ENCODE results near the gene NFATC4.
"Not testable (repeated sequence)": the region's sequence is repeated elsewhere in the genome, so short reads cannot be mapped to it uniquely, and the experiment has no call there.

Gene NFATC4

DNA sequence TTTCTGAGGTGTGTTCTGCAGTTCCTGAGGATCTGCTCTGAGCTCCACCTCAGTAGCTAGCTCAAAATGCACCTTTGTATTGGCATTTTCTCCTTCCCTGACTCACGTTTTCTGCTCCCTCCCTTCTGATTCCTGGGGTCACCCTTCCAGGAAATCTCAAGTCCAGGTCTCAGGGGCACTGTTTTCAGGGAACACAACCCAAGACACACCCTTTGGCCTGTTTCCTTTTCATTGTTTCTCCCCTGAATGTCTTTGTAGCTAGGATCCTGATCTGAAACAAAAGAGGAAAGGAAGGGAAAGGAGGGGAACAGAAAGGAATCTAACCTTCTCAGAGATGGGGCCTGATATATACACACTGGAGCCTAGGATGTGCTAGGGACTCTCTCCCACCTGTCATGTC is 20.9 kb upstream of the NFATC4 start:
- no peaks in the 10 kb centered on the region for H3K9me3 ChIP-seq
- H3K4me3 ChIP-seq: no peak overlapping the region
- in situ Hi-C loops (cut with MboI; ENCODE audit: low sequenced_read_pairs): loop anchor here (25.0 kb wide), 1 partner anchor 340 kb away; no protein-coding TSS in a partner anchor
- no peaks in the 10 kb centered on the region for H3K36me3 ChIP-seq (replicated peaks)
- no peaks in the 10 kb centered on the region for H3K4me1 ChIP-seq
- no peak for DNase-seq (ENCODE audit: low spot score in 2 of 2)
- peaks cover 42% of the 10 kb centered on the region for H3K27me3 ChIP-seq (ENCODE audit: low read depth)

DNA sequence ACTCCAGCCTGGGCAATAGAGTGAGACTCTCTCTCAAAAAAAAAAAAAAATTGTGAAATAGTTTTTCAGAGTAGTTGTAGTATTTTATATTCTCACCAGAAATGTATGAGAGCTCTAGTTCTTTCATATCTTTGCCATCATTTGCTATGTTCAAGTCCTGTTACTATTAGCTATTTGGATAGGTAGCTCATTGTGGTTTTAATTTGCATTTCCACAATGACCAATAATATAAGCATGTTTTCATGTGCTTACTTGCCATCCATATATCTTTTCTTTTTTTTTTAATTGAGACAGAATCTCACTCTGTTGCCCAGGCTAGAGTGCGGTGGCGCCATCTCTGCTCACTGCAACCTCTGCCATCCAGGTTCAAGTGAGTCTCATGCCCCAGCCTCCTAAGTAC is 19.8 kb upstream of the NFATC4 start:
- Histone ChIP-seq H3K27me3 (ENCODE audit: low read depth) (peaks cover 43% of the 10 kb centered on the region), H3K4me3 (no peak overlapping the region), H3K9me3 (no peaks in the 10 kb centered on the region), H3K36me3 (replicated peaks) (no peaks in the 10 kb centered on the region), H3K4me1 (no peaks in the 10 kb centered on the region)
- in situ Hi-C loops (cut with MboI; ENCODE audit: low sequenced_read_pairs): loop anchor here (25.0 kb wide), 1 partner anchor 339 kb away; no protein-coding TSS in a partner anchor
- DNase-seq (ENCODE audit: low spot score in 2 of 2): no peak

DNA sequence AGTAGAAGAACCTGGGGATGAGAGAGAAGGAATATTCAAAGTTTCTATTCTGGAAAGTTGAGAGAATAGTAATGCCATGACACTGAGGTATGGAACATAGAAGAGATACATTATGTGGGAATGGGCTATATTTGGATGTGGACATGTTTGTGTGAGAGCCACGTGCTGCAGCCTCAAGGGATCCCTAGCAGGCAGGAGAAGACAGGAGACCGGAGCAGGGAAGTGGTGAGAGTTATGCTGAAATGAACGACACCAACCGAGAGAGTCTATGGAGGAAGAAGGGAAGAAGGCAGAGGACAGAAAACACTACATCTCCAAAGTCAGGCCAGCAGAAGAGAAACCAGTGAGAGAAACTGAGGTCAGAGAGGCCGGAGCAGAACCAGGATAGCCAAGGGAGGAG is 18.2 kb upstream of the NFATC4 start:
- Histone ChIP-seq H3K36me3 (replicated peaks) (no peaks in the 10 kb centered on the region), H3K27me3 (ENCODE audit: low read depth) (peaks cover 31% of the 10 kb centered on the region), H3K4me3 (no peak overlapping the region), H3K9me3 (no peaks in the 10 kb centered on the region), H3K4me1 (no peaks in the 10 kb centered on the region)
- in situ Hi-C loops (cut with MboI; ENCODE audit: low sequenced_read_pairs): loop anchor here (25.0 kb wide), 1 partner anchor 338 kb away; no protein-coding TSS in a partner anchor
- no peak for DNase-seq (ENCODE audit: low spot score in 2 of 2)

DNA sequence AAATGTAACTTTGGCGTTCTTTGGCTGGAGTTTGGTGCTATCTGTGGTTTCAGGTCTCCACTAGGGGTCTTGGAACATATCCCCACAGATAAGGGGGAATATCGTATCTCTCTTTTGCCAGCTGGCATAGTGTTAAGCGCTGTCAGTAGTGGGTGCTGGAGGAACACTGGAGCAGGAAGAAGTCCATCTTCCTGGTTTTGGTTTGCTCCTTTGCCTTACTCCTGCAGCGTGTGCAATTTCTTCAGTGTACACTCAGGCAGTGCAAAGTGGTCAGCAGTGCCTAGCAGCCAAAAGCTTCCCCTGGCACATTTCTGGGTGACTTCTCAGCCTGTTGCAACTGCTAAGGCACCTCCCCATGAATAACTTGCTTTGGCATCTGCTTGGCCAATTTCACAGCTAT is 16.5 kb upstream of the NFATC4 start:
- DNase-seq (ENCODE audit: low spot score in 2 of 2): no peak
- H3K27me3 ChIP-seq (ENCODE audit: low read depth): peaks cover 26% of the 10 kb centered on the region
- no peaks in the 10 kb centered on the region for H3K36me3 ChIP-seq (replicated peaks)
- H3K4me3 ChIP-seq: no peak overlapping the region
- no peaks in the 10 kb centered on the region for H3K9me3 ChIP-seq
- in situ Hi-C loops (cut with MboI; ENCODE audit: low sequenced_read_pairs): no loop called here
- no peaks in the 10 kb centered on the region for H3K4me1 ChIP-seq

DNA sequence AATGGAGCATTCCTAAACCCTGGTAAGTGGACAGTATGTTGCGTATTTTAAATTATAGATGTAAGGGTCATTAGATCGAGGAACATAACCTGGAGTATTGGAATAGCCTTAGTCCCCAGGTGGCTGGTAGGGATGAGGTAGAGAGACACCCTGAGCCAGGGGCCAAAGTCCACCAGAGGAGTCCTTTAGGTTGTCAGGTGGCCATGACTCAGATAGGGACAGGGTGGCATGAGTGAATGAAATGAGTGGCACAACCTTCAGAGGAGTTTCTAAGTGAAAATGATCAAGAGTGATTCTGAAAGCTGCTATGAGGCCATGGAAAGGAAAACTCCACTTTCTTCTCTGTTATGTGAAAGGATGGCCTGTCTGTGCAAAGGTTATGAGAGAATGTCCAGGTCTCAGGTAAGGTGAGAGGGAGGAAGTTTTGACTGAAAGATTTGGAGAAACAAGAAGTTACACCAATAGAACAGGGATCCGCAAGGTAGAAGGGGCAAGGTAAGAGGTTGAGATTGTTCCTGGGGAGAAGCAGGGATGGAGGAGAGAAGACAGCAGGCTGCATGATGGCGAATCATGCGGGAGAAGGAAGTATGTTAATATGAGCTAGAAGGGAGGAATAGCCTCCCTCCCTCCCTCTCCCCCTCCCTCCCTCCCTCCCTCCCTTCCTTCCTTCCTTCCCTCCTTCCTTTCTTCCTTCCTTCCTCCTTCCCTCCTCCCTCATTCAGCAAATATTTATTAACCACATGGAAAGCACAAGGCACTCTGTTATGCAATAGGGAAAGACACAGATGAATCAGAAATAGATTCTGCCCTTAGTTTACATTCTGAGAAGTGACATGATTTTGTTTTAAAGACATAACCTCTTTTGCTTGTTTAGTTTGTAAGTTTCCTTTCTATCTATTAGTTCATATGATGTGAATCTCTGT is 14.2 kb upstream of the NFATC4 start:
- Histone ChIP-seq H3K27me3 (ENCODE audit: low read depth) (peaks cover 32% of the 10 kb centered on the region), H3K9me3 (no peaks in the 10 kb centered on the region), H3K4me1 (no peaks in the 10 kb centered on the region), H3K36me3 (replicated peaks) (no peaks in the 10 kb centered on the region), H3K4me3 (no peak overlapping the region)
- DNase-seq (ENCODE audit: low spot score in 2 of 2): no peak
- in situ Hi-C loops (cut with MboI; ENCODE audit: low sequenced_read_pairs): no loop called here

DNA sequence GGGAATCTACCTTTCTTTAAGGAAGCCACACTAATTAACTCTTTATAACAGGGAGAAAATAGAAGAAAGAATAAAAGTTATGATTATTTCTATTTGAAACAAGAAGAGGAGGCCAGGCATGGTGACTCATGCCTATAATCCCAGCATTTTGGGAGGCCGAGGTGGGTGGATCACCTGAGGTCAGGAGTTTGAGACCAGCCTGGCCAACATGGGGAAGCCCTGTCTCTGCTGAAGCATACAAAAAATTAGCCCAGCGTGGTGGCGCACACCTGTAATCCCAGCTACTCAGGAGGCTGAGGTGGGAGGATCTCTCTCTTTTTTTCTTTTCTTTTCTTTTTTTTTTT is 13.5 kb upstream of the NFATC4 start:
- H3K9me3 ChIP-seq; in situ Hi-C loops (cut with MboI; ENCODE audit: low sequenced_read_pairs); H3K36me3 ChIP-seq (replicated peaks); H3K4me1 ChIP-seq; DNase-seq (ENCODE audit: low spot score in 2 of 2); H3K4me3 ChIP-seq: not testable (repeated sequence)
- peaks cover 31% of the 10 kb centered on the region for H3K27me3 ChIP-seq (ENCODE audit: low read depth)

DNA sequence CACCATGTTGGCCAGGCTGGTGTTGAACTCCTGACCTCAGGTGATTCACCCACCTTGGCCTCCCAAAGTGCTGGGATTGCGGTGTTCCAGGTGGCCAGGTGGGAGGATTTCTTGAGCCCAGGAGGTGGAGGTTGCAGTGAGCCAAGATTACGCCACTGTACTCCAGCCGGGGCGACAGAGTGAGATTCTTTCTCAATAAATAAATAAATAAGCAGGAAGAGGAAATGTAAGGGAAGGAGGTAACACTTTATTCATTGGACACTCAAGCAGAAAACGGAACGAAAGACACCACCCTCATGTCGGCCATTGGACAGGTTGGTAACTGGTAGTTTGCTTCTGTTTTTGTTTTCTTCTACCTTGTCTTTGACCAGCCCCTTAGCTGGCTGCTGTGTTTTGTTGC is 13.0 kb upstream of the NFATC4 start:
- Histone ChIP-seq H3K9me3 (no peaks in the 10 kb centered on the region), H3K4me1 (no peaks in the 10 kb centered on the region), H3K27me3 (ENCODE audit: low read depth) (peaks cover 25% of the 10 kb centered on the region), H3K36me3 (replicated peaks) (no peaks in the 10 kb centered on the region), H3K4me3 (no peak overlapping the region)
- no peak for DNase-seq (ENCODE audit: low spot score in 2 of 2)
- in situ Hi-C loops (cut with MboI; ENCODE audit: low sequenced_read_pairs): no loop called here

DNA sequence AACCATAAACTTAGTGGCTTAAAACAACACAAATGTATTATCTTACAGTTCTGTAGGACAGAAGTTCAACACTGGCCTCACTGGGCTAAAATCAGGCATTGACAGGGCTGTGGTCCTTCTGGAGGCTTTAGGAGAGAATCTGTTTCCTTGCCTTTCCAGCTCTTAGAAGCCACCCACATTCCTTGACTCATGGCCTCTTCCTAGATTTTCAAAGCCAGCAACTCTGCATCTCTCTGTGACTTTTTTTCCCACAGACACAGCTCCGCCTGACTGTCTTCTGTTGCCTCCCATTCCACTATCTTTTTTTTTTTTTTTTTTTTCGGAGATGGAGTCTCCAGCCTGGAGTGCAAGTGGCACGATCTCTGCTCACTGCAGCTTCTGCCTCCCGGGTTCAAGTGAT is 11.8 kb upstream of the NFATC4 start:
- H3K27me3 ChIP-seq (ENCODE audit: low read depth): peaks cover 16% of the 10 kb centered on the region
- H3K4me3 ChIP-seq: no peak overlapping the region
- H3K4me1 ChIP-seq: no peaks in the 10 kb centered on the region
- H3K36me3 ChIP-seq (replicated peaks): no peaks in the 10 kb centered on the region
- no peaks in the 10 kb centered on the region for H3K9me3 ChIP-seq
- DNase-seq (ENCODE audit: low spot score in 2 of 2): no peak
- in situ Hi-C loops (cut with MboI; ENCODE audit: low sequenced_read_pairs): no loop called here

DNA sequence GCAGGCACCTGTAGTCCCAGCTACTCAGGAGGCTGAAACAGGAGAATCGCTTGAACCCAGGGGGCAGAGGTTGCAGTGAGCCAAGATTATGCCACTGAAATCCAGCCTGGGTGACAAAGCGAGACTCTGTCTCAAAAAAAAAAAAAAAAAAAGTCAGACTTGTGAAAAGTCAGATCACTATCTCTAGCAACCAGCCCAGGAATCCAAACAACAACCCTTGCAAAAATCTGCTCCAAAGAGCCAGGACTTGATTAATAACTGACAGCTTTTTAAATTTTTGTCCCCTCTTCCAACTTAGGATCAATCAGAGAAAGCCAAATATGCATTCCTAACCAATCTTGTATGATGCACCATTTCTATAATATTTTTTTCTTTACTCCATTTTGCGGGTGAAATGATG is 7.7 kb upstream of the NFATC4 start:
- H3K36me3 ChIP-seq (replicated peaks): no peaks in the 10 kb centered on the region
- no peak for DNase-seq (ENCODE audit: low spot score in 2 of 2)
- in situ Hi-C loops (cut with MboI; ENCODE audit: low sequenced_read_pairs): no loop called here
- H3K9me3 ChIP-seq: no peaks in the 10 kb centered on the region
- H3K4me1 ChIP-seq: no peaks in the 10 kb centered on the region
- H3K4me3 ChIP-seq: no peak overlapping the region
- H3K27me3 ChIP-seq (ENCODE audit: low read depth): peaks cover 5% of the 10 kb centered on the region

DNA sequence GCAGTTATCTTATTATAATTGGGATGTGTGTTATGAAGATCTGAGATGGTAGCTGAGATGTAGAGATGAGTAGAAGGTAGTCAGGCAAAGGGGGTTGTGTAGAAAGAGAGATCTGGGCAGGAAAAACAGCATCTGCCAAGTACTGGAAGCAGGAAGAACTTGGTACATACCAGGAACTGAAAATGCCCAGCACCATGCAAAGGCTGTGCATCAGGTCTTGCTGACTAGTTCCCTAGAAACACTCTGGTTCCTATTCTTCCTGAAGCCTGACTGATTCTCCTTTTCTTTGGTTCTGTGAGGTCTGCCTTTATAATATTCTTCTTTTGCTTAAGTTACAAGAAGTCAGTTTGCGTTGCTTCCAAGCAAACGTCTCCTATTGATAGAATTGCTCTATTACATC is 6.7 kb upstream of the NFATC4 start:
- H3K9me3 ChIP-seq: no peaks in the 10 kb centered on the region
- H3K36me3 ChIP-seq (replicated peaks): no peaks in the 10 kb centered on the region
- DNase-seq (ENCODE audit: low spot score in 2 of 2): no peak
- no peak overlapping the region for H3K4me3 ChIP-seq
- peaks cover 6% of the 10 kb centered on the region; the same call in 1 of the 2 replicates for H3K4me1 ChIP-seq
- in situ Hi-C loops (cut with MboI; ENCODE audit: low sequenced_read_pairs): no loop called here
- H3K27me3 ChIP-seq (ENCODE audit: low read depth): peaks cover 5% of the 10 kb centered on the region

DNA sequence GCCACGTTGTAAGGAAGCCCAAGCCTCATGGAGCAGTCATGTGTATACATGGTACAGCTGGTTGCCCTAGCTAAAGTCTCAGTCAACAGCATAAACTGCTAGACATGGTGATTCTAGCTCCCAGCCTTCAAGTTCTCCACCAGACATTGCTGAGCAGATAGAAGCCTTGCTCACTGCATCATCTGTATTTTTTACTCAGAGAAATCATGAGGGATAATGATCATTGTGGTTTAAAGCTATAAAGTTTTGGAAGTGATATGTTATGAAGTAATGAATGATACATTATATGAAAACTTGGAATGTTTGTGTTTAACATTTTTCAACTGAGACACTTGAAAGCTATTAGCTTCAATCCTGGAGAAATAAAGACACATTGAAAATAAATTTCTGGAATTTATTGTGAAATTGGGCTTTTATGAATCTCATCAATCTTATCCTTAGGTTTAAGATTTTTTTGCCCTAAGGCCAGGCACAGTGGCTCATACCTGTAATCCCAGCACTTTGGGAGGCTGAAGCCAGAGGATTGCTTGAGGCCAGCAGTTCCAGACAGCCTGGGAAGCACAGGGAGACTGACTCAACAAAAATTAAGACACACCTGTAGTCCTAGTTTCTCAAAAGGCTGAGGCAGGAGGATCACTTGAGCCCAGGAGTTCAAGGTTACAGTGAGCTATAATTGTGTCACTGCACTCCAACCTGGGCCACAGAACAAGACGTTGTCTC is 5.6 kb upstream of the NFATC4 start:
- in situ Hi-C loops (cut with MboI; ENCODE audit: low sequenced_read_pairs): no loop called here
- DNase-seq (ENCODE audit: low spot score in 2 of 2): no peak
- Histone ChIP-seq H3K4me1 (peaks cover 11% of the 10 kb centered on the region), H3K36me3 (replicated peaks) (no peaks in the 10 kb centered on the region), H3K9me3 (no peaks in the 10 kb centered on the region), H3K27me3 (ENCODE audit: low read depth) (peaks cover under 1% of the 10 kb centered on the region), H3K4me3 (no peak overlapping the region)

DNA sequence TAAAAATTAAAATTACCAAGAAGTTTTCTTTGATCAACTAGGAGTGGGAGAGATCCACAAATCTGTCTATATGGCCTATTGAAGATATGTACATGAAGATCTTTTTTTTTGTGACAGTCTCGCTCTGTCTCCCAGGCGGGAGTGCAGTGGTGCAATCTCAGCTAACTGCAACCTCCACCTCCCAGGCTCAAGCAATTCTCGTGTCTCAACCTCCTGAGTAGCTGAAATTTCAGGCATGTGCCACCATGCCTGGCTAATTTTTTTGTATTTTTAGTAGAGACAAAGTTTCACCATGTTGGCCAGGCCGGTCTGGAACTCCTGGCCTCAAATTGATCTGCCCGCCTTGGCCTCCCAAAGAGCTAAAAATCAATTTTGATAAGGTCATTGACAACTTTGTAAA is 4.6 kb upstream of the NFATC4 start:
- no peaks in the 10 kb centered on the region; the same call in 1 of the 2 replicates for H3K27me3 ChIP-seq (ENCODE audit: low read depth)
- no peak overlapping the region for H3K4me3 ChIP-seq
- H3K9me3 ChIP-seq: no peaks in the 10 kb centered on the region
- in situ Hi-C loops (cut with MboI; ENCODE audit: low sequenced_read_pairs): no loop called here
- H3K36me3 ChIP-seq (replicated peaks): no peaks in the 10 kb centered on the region
- H3K4me1 ChIP-seq: peaks cover 14% of the 10 kb centered on the region
- DNase-seq (ENCODE audit: low spot score in 2 of 2): no peak

DNA sequence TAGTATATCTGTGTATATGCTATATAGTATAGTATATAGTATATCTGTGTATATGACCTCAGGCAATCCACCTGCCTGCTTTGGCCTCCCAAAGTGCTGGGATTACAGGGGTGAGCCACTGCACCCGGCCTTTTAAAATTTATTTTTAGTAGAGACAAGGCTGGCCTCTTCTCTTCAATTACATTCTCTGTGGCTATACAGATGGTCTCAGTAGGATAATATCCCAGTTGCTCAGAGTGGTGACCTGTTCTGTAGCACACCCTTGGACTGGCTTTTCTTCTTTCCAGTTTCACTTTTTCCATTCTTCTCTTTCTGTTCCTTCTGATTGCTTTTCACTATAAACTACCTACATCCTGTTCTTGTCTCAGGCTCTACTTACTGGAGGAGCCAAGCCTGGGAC is 3.1 kb upstream of the NFATC4 start:
- Histone ChIP-seq H3K27me3 (ENCODE audit: low read depth) (no peaks in the 10 kb centered on the region), H3K4me3 (no peak overlapping the region), H3K4me1 (peaks cover 14% of the 10 kb centered on the region), H3K36me3 (replicated peaks) (no peaks in the 10 kb centered on the region), H3K9me3 (no peaks in the 10 kb centered on the region)
- no peak for DNase-seq (ENCODE audit: low spot score in 2 of 2)
- in situ Hi-C loops (cut with MboI; ENCODE audit: low sequenced_read_pairs): no loop called here

All from HAP-1 (cell line).